GM12891 (cell line): Measurements from ENCODE around the gene PEPD.

Experiments used
- PAX5 ChIP-seq: IDR thresholded peaks from 2 replicates; pipeline ENCODE4 v1.6.1; 2011; ENCODE audit warnings: low read length, moderate library complexity, mild to moderate bottlenecking; ENCODE audit not compliant: insufficient read depth, severe bottlenecking
- POLR2A ChIP-seq: IDR thresholded peaks from 2 replicates; pipeline ENCODE4 v1.6.1; 2011; ENCODE audit warnings: low read depth, low read length, control low read depth
- POLR2AphosphoS5 ChIP-seq: IDR thresholded peaks from 2 replicates; pipeline ENCODE4 v1.6.1; 2011; ENCODE audit warnings: low read depth, low read length, control low read depth
- POU2F2 ChIP-seq: IDR thresholded peaks from 2 replicates; pipeline ENCODE4 v1.6.1; 2011; ENCODE audit warnings: low read depth, mild to moderate bottlenecking, control low read depth, low read length, moderate library complexity
- SPI1 ChIP-seq: IDR thresholded peaks from 2 replicates; pipeline ENCODE4 v1.6.1; 2011; ENCODE audit warnings: low read depth, low read length, control low read depth

GRCh38 chr19:33490041-33490451, 31.5 kb downstream of the PEPD start:
- no peak for TF ChIP-seq POLR2A
- TF ChIP-seq POU2F2: no peak
- TF ChIP-seq POLR2AphosphoS5: no peak
- TF ChIP-seq SPI1: no peak
- TF ChIP-seq PAX5: no peak
